Measurements from ENCODE around the gene LRRN4. TPM values are rescaled to one million over a fixed set of nuclear protein-coding genes. Genes with fewer than 3 reads are reported as not detected.

Gene LRRN4
- not detected in 2 replicates for total RNA-seq (2011; cell fraction: chromatin; rRNA removed; ENCODE audit: low replicate concordance)
- not detected in 2 replicates for total RNA-seq (2011; cell fraction: nucleolus; rRNA removed)
- not detected in 2 replicates for total RNA-seq (2011; cell fraction: nucleoplasm; rRNA removed)
- total RNA-seq (2014; rRNA removed): not detected in 2 replicates
- total RNA-seq (2014; rRNA removed; fragmentation: Illumina TruSeq; extraction: Trizol): not detected in 2 replicates
- not detected in 2 replicates for total RNA-seq (2015; rRNA removed; fragmentation: Illumina TruSeq; extraction: Trizol)
- total RNA-seq (2021): not detected in 2 replicates
- polyA plus RNA-seq (2011; rRNA removed): not detected in 2 replicates
- polyA plus RNA-seq (2011; cell fraction: cytosol; rRNA removed): not detected in 2 replicates
- not detected in 2 replicates for polyA plus RNA-seq (2011; cell fraction: nucleus; rRNA removed)
- 0.04 TPM in 1 of 2 replicates, not detected in the other for polyA plus RNA-seq (2012)
- not detected in 2 replicates for polyA plus RNA-seq (2014; fragmentation: Illumina TruSeq; extraction: Trizol)
- not detected for polyA plus RNA-seq (2014; fragmentation: Nextera tagmentation; extraction: Ambion mirVana)
- polyA plus RNA-seq (2014; rRNA removed): not detected in 2 replicates
- not detected in 2 replicates for polyA minus RNA-seq (2011; rRNA and poly(A)+ RNA removed)
- polyA minus RNA-seq (2011; cell fraction: cytosol; rRNA and poly(A)+ RNA removed): not detected in 2 replicates
- polyA minus RNA-seq (2011; cell fraction: nucleus; rRNA and poly(A)+ RNA removed): not detected in 2 replicates
- Bru-seq, nascent RNA: not detected
- not detected for BruChase-seq, experiment 1, labeled RNA remaining after a 2-hour chase
- BruChase-seq, experiment 2, labeled RNA remaining after a 6-hour chase: not detected
- long read RNA-seq, experiment 1: 0 reads
- long read RNA-seq, experiment 2: 0 reads
- long read RNA-seq, experiment 3: 0 reads

DNA sequence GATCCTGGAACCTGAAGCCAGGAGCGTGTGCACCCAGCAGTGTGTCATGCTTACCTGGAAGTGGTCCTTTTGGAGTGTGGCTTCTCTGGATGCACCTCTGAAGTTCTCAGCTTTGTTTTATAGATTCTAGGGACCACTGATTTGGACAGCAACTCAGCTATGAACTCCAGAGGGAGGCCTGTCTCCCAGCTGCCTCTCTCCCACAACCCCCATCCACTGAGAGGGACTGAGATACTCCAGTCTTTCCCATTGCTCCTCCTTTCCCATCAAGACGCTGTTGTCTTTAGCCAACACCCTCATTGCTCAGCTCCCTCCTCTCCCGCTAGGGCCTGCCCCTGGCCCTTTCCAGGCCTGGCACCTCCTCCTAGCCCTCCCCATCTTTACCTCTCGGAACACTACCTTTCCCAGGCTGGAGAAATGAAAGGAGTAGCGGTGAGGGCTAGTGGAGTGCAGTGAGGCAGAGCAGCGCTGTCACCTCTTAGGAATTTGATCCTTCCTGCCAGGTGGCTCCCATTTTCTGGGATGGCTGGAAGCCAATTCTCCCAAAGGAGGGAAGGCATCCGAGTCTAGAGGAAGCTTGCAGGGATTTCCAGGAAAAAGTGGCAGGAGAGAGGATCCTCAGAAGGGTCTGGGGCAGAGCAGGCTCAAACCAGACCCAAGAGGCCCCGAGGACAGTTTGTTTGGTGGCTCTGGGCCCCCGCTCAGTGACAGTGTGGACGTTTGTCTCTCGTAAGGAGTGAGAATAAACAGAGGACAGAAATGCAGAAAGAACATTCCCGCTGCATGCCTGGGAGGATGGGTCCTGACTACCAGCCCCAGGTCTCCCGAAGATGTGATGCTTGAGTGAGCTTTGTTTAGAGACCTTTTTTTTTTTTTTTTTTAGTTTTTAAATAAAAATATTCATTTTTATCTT, at the start of gene LRRN4:
LRRN4 (minus strand) TSS at position 285 of the 913 bp plus-strand sequence. CDS start 1,261 bp downstream, outside the sequence.
- Histone ChIP-seq H3K79me2 (ENCODE audit: control insufficient read depth, insufficient read depth, low read length) (no peaks in the 10 kb centered on the region), H4K20me1 (replicated peaks; ENCODE audit: control insufficient read depth, insufficient read depth, low read length) (no peaks in the 10 kb centered on the region), H3K9ac (ENCODE audit: insufficient read depth in 1 of 2, low read depth in 2 of 2, low read length in 2 of 2) (no peak within 1 kb of the TSS), H3K4me1 (replicated peaks in 1 of 2; ENCODE audit: control insufficient read depth in 2 of 2, insufficient read depth in 2 of 2, low read length in 2 of 2) (peaks cover 7 to 12% of the 10 kb centered on the region in 2 experiments), H3K9me3 (replicated peaks; ENCODE audit: control insufficient read depth, insufficient read depth, low read depth, low read length) (no peaks in the 10 kb centered on the region), H3K36me3 (ENCODE audit: control insufficient read depth, insufficient read depth, low read length) (no peaks in the 10 kb centered on the region), H3K4me3 (no peak within 1 kb of the TSS), H3K27ac (ENCODE audit: extremely low read depth, low read depth, low read length) (no peak within 1 kb of the TSS), H3K4me2 (ENCODE audit: insufficient read depth, low read length) (no peak within 1 kb of the TSS), H3K9me1 (ENCODE audit: control insufficient read depth, insufficient read depth, low read length) (no peaks in the 10 kb centered on the region), H3K27me3 (ENCODE audit: control insufficient read depth in 2 of 2, insufficient read depth in 2 of 2, low read length in 2 of 2) (no peaks in the 10 kb centered on the region), H2AFZ (ENCODE audit: low read depth, low read length) (peak within 1 kb of the TSS; percentile 45; the same call in 1 of the 2 replicates)
- ChIA-PET CTCF (ENCODE audit: low intra/inter-chr PET ratio) (no interaction called here), POLR2A (no interaction called here)
- WGBS (ENCODE audit: insufficient coverage, low coverage, missing lambda C conversion rate): 56% methylated on average over 11 of the region's 13 CpGs
- DNase-seq (ENCODE audit: extremely low read depth in 1 of 4, low spot score in 3 of 4) (no peak), FAIRE-seq (no peak), ATAC-seq (no peak; the same call in 2 of the 3 replicates)
- intact Hi-C loops (cut with micrococcal nuclease) (no loop called here), in situ Hi-C loops (cut with MboI) (no loop called here)
- no TSS peak for BruUV-seq (replicated peaks)
- no peak for TF ChIP-seq ZBTB9 (CRISPR knock-in tag; IDR thresholded peaks at IDR 0.05)
- TF ChIP-seq HMGXB4 (CRISPR knock-in tag; IDR thresholded peaks at IDR 0.05): no peak
- no peak for TF ChIP-seq ZNF282 (CRISPR knock-in tag; IDR thresholded peaks at IDR 0.05)
- no peak for TF ChIP-seq KAT7 (CRISPR knock-in tag; IDR thresholded peaks at IDR 0.05; ENCODE audit: borderline replicate concordance)
- TF ChIP-seq NR4A1 (CRISPR knock-in tag; IDR thresholded peaks at IDR 0.05): no peak
- TF ChIP-seq NR4A1 (tag; IDR thresholded peaks at IDR 0.05): no peak
- TF ChIP-seq E4F1 (CRISPR knock-in tag; IDR thresholded peaks at IDR 0.05; ENCODE audit: borderline replicate concordance): no peak
- no peak for TF ChIP-seq ZNF12 (CRISPR knock-in tag; IDR thresholded peaks at IDR 0.05)
